Motor neuron (in vitro differentiated cells): ENCODE results near the gene FGR. TPM values are rescaled to one million over a fixed set of nuclear protein-coding genes. Genes with fewer than 3 reads are reported as not detected.
"Not testable (repeated sequence)": the region's sequence is repeated elsewhere in the genome, so short reads cannot be mapped to it uniquely, and the experiment has no call there.

Source experiments
- ATAC-seq, 8 experiments: fragments of 200-7000 bp; cut with Tn5 transposase; replicated peaks in 6 of 8; 2 replicates each; pipeline ENCODE4 v1.8.0; 2021; ENCODE audit warnings: mild to moderate bottlenecking in 8 of 8, moderate library complexity in 8 of 8
- H3K27ac ChIP-seq, 2 donors: fragments of 250-450 bp; sonication (Bioruptor Pico); 2 replicates each; pipeline ENCODE4 v1.9.0; 2021; ENCODE audit warnings: antibody characterized with exemption in 2 of 2, mild to moderate bottlenecking in 2 of 2, moderate library complexity in 1 of 2
- H3K4me1 ChIP-seq, 2 donors: fragments of 250-450 bp; sonication (Bioruptor Pico); replicated peaks in 1 of 2; 2 replicates each; pipeline ENCODE4 v1.6.1; 2021; ENCODE audit warnings: antibody characterized with exemption in 2 of 2, mild to moderate bottlenecking in 2 of 2, moderate library complexity in 1 of 2
- H3K4me3 ChIP-seq, 5 donors: fragments of 250-450 bp; sonication (Bioruptor Pico); 2 replicates each; pipeline ENCODE4 v1.9.0; 2021; ENCODE audit warnings: antibody characterized with exemption in 5 of 5, mild to moderate bottlenecking in 5 of 5, moderate library complexity in 4 of 5
- WGBS, 10 experiments: fragments of 450-650 bp; shearing (Covaris generic); methylation state at CpG; one replicate each; pipeline ENCODE4 v1.0.0; 2022; 5-methylcytosine and 5-hydroxymethylcytosine counted together
- in situ Hi-C, 9 experiments: fragments of 400-800 bp; cut with MboI; loops; one replicate each; pipeline ENCODE4 v1.15.0; 2021; ENCODE audit warnings: low sequenced_read_pairs in 9 of 9, low pct_unique_long_range_greater_than_20kb in 2 of 9; ENCODE audit not compliant: unreplicated experiment in 9 of 9
- total RNA-seq, 8 experiments: library from RNA; unstranded; fragments of 300-600 nt; gene quantifications; 2 replicates each; pipeline versions ENCODE4 v1.2.3 to v1.2.4, GENCODE V29; 2022

Gene FGR
- under 1 TPM in 5 of 8 experiments, not detected in 3; 0.08 to 0.71 (median 0.18) TPM for total RNA-seq

DNA sequence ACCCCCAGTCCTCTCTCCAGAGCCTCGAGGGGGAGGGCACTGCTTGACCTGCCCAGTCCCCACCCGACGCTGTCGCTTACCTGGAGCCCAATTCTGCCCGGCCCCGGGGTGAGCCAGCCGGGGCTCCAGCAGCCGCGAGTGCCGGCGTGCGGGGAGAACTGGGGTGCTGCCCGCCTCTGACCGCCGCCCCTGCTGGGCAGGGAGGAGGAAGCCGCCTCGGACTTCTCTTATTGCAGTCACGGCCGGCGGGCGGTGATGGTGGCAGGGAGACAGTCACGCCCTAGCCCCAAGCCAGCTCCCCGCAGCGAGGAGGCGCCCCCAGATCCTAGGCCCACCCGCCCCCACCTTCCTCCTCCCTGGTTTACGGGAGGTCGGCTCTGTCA is at the start of gene FGR:
FGR (minus strand) TSS at position 201 of the 383 bp plus-strand sequence. CDS start 11,269 bp downstream, outside the sequence.
- no peak for ATAC-seq
- WGBS, 10 experiments, result 60 to 100% (median 76%) methylated on average over 1 to 9 of the region's 28 CpGs; no CpG with 5 or more reads in 6 of the 10 experiments
- Histone ChIP-seq H3K27ac (no peak within 1 kb of the TSS), H3K4me3 (peak within 1 kb of the TSS in 2 of 5 donors; percentile 7 to 12), H3K4me1 (peaks cover 0 to 12% of the 10 kb centered on the region in 2 donors)
- in situ Hi-C loops, result loop anchor here in 1 of 9 experiments (25.0 kb wide), 1 partner anchor 223 kb away; no protein-coding TSS in a partner anchor

DNA sequence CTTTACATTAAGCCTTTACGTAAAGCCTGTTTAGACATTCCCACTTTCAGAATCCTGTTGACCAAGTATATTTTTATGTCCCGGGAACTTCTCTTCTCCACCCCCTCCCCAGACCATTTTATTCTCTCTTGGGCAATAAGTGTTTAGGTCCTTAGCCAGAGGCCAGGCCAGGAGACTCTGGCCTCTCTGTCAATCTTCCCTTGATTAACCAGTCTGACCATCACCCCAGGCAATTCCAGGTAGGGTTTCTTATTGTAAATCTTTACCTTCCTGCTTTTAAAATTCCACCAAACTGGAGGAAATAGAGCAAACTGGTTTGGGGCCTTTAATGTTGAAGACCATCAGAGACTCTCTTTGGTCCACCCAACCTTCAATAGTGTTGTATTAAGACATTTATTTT is 49.2 kb upstream of the FGR start:
- WGBS, 10 experiments, result 0 to 100% (median 93%) methylated on average over 1 to 2 of the region's 2 CpGs; no CpG with 5 or more reads in 2 of the 10 experiments
- no peak for ATAC-seq
- in situ Hi-C loops, result no loop called here
- no peak overlapping the region for H3K27ac ChIP-seq
- H3K4me3 ChIP-seq, result no peak overlapping the region
- H3K4me1 ChIP-seq, result no peaks in the 10 kb centered on the region

DNA sequence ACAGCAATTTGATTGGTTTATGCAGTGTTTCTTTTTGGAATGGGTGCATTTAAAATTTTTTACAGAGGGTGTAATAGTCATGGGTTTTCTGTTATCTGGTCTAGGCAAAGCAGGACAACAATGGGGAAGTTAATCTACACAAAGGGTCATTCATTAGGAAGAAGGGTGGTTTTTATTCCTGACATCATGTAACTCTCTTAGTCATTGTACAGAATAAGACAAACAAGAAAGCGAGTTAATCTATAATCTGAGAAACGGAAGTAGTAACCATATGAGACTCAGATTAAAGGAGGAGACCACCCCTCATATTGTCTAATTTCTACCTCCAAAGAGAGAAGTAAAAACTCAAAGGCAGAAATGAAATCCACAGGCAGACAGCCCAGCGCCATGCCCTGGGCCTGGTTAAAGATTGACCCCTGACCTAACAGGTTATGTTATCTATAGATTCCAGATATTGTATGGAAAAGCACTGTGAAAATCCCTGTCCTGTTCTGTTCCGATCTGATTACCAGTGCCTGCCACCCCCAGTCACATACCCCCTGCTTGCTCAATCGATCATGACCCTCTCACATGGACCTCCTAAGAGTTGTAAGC is 47.5 kb upstream of the FGR start:
- no peak for ATAC-seq
- no peak overlapping the region for H3K4me3 ChIP-seq
- H3K4me1 ChIP-seq, result no peaks in the 10 kb centered on the region
- H3K27ac ChIP-seq, result no peak overlapping the region
- 57 to 100% (median 80%) methylated on average over 1 to 5 of the region's 5 CpGs; no CpG with 5 or more reads in 1 of the 10 experiments for WGBS, 10 experiments
- in situ Hi-C loops, result no loop called here

DNA sequence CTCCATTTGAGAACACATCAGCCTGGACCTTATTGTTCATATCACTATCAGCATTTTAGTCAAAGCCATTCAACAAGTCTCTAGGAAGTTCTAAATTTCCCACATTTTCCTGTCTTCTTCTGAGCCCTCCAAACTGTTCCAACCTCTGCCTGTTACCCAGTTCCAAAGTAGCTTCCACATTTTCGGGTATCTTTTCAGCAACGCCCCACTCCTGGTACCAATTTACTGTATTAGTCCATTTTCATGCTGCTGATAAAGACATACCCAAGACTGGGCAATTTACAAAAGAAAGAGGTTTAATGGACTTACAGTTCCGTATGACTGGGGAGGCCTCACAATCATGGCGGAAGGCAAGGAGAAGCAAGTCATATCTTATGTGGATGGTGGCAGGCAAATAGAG is 46.6 kb upstream of the FGR start:
- 76 to 100% (median 97%) methylated on average over 1 to 4 of the region's 4 CpGs; no CpG with 5 or more reads in 1 of the 10 experiments for WGBS, 10 experiments
- H3K27ac ChIP-seq, in situ Hi-C loops, H3K4me1 ChIP-seq, H3K4me3 ChIP-seq, ATAC-seq: not testable (repeated sequence)

DNA sequence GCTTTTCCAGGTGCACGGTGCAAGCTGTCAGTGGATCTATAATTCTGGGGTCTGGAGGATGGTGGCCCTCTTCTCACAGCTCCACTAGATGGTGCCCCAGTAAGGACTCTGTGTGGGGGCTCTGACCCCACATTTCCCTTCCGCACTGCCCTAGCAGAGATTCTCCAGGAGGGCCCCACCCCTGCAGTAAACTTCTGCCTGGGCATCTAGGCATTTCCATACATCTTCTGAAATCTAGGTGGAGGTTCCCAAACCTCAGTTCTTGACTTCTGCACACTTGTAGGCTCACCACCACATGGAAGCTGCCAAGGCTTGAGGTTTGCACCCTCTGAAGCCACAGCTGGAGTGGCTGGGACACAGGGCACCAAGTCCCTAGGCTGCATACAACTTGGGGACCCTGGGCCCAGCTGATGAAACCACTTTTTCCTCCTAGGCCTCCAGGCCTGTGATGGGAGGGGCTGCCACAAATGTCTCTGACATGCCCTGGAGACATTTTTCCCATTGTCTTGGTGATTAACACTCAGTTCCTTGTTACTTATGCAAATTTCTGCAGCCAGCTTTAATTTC is 45.3 kb upstream of the FGR start:
- H3K27ac ChIP-seq, H3K4me3 ChIP-seq, ATAC-seq, H3K4me1 ChIP-seq, in situ Hi-C loops: not testable (repeated sequence)
- 80 to 100% (median 100%) methylated on average over 1 to 2 of the region's 2 CpGs; no CpG with 5 or more reads in 5 of the 10 experiments for WGBS, 10 experiments

DNA sequence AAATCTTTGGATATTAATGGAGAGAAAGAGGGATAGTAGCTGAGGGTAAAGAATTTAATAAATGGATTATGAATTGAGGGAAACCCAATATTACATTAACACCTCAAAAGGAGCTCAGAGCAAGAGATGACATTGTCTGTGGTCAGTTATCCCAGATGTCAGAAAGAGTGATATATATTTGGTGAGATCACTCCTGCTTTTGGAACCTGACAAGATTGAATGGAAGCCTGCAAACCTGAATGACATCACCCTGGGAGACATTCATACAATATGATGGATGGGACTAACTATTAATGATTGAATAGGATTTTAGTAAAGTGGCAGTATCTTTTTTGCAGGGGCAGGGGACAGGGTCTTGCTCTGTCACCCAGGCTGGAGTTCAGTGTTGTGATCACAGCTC is 43.8 kb upstream of the FGR start:
- Histone ChIP-seq H3K4me1 (no peaks in the 10 kb centered on the region), H3K27ac (no peak overlapping the region), H3K4me3 (no peak overlapping the region)
- in situ Hi-C loops, result no loop called here
- peak in 1 of 8 experiments; percentile 54 for ATAC-seq

DNA sequence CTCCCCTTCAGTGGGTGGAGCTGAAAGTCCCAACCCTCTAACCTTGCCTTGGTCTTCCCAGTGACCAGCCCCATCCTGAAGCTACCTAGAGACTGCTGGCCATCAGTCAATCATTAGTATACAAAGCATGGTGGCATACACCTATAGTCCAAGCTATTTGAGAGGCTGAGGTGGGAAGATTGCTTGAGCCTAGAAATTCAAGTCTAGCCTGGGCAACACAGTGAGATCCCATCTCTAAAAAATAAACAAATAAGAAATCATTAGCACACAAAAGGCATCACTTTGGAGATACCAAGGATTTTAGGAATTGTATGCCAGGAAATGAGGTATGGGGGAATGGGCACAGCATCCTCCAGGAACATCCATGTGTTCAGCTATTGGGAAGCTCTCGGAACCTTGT is 41.4 kb upstream of the FGR start:
- no peaks in the 10 kb centered on the region for H3K4me1 ChIP-seq
- in situ Hi-C loops, result no loop called here
- ATAC-seq, result no peak
- 83 to 100% (median 93%) methylated on average over 1 of the region's 1 CpG; no CpG with 5 or more reads in 6 of the 10 experiments for whole genome bisulfite sequencing, 10 experiments
- H3K4me3 ChIP-seq, result no peak overlapping the region
- H3K27ac ChIP-seq, result no peak overlapping the region

DNA sequence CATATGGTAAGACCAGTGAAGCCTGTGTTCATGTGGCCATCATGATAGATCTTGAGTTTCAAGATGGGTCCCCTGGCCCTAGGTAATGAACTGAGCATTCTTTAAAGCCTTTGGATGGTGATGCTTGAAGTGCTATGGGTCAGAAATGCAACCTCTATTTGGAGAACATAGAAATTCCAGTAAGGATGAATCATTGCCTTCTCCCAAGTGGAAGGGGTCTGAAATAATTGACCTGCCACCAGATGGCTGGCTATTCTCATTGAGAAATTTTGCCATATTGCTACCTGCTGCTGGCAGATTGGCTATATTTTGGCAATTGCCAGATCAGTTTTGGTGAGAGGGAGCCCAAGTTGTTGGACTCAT is 37.7 kb upstream of the FGR start:
- in situ Hi-C loops, result loop anchor here in 1 of 9 experiments (25.0 kb wide), 1 partner anchor 360 kb away; the partner anchor contains the start of gene TMEM222
- peak overlapping the region in 3 of 5 donors; percentile 33 to 35 (median 33) for H3K4me3 ChIP-seq
- H3K4me1 ChIP-seq, result peaks cover 0 to 5% of the 10 kb centered on the region in 2 donors
- no peak for ATAC-seq
- H3K27ac ChIP-seq, result peak overlapping the region in 1 of 2 donors; percentile 4

DNA sequence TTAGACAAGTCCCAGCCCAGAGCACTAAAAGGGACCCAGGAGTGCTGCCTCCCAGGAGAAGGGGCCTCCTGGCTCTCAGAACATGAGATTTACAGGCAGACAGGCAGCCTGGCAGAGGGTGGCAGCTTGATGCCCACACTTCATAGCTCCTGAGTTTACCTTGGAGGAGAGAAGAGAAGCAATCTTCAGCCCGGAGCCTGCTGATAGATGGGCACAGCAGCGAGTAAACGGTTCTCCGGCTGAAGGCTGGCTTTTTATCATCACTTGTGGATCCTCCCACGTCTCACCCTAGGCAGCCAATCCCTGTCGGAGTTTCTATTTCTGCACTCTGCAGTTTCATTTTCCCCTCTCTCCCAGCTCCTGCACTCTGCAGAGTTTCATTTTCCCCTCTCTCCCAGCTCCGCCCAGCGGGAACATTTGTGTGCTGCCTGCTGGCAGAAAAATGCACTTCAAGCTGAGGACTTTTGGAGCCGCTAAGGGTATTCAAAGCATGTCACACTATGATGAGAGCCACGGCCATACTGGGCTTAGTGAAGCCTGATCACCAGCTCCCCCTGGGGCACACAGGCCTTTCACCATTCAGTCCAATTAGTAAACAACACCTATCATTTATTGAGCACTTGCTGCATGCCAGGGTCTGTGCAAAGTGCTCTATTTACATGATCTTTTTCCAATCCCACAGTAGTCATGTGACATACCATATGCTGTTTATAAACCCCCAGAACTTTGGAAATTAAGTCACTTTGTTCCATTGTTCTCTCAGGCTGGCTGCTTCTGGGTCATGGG is 37.2 kb upstream of the FGR start, which contains the start of gene IFI6:
IFI6 (minus strand) TSS at position 229 of the 786 bp plus-strand sequence. CDS start 2,878 bp downstream, outside the sequence.
- ATAC-seq, result peak; percentile 93 to 99 (median 97)
- in situ Hi-C loops, result loop anchor here in 1 of 9 experiments (25.0 kb wide), 1 partner anchor 360 kb away; the partner anchor contains the start of gene TMEM222
- Histone ChIP-seq H3K4me3 (peak within 1 kb of the TSS; percentile 10 to 35 (median 33)), H3K4me1 (peaks cover 0 to 5% of the 10 kb centered on the region in 2 donors), H3K27ac (peak within 1 kb of the TSS in 1 of 2 donors; percentile 41)
- 0% methylated on average over 2 to 10 of the region's 10 CpGs; no CpG with 5 or more reads in 4 of the 10 experiments for WGBS, 10 experiments

DNA sequence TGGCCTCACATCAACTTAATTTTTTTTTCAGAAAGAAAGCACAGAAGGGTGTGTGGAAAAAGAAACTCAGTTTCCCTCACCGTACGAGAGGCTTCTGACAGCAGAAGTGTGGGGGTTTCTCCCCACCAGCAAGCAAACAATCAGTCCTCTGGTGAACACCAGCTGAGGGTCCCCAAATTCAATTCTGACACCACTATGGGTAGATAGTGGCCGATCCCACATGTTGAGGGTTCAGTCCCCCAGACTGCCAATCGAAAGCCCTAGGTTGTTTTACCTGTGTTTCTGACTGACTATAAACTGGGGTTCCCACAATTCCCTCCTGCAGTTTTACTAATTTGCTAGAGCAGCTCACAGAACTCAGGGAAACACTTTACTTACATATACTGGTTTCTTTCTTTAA is 34.9 kb upstream of the FGR start:
- Histone ChIP-seq H3K27ac (no peak overlapping the region), H3K4me3 (no peak overlapping the region), H3K4me1 (peaks cover 0 to 7% of the 10 kb centered on the region in 2 donors)
- WGBS, 10 experiments, result 0 to 100% (median 70%) methylated on average over 1 to 4 of the region's 4 CpGs; no CpG with 5 or more reads in 3 of the 10 experiments
- no peak for ATAC-seq
- in situ Hi-C loops, result loop anchor here in 3 of 9 experiments (10.0 to 25.0 kb wide), 3 partner anchors 55 to 375 kb away; partner anchors contain the start of gene TMEM222 (in 1 of the 3)

DNA sequence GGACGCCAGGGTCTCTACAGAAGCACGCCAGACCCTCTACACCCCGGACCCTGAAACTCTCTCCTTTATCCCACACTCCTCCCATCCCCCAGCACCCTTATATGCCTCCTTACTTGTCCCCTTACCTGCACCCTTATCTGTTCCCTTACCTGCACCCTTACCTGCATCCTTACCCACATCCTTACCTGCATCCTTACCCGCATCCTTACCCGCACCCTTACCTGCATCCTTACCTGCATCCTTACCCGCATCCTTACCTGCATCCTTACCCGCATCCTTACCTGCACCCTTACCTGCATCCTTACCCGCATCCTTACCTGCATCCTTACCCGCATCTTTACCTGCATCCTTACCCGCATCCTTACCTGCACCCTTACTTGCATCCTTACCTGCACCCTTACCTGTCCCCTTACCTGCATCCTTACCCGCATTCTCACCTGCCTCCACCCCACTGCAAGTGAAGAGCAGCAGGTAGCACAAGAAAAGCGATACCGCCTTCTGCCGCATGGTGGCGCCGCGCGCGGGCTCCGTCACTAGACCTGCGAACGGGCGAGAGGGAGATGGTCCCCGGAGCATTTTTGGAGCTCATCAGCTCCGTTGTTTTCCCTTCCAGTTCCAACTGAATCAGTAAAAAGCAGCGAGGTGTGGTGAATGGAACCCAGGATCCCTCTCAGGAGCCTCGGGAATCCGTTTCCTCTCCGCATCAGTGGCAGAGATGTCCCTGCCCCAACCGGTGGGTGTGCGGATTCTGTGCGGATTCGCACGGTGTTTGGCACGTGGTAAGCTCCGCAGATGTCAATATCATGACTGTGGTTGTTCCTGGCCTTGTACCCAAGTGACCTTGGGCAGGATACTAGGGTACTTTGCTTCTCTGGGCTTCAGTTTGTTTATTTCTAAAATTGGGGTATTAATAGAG is 34.1 kb upstream of the FGR start:
- peak in 5 of 8 experiments; percentile 1 to 17 (median 10) for ATAC-seq
- peak overlapping the region; percentile 18 to 29 (median 23) for H3K4me3 ChIP-seq
- WGBS, 10 experiments, result 6 to 60% (median 15%) methylated on average over 3 to 34 of the region's 36 CpGs
- no peak overlapping the region for H3K27ac ChIP-seq
- H3K4me1 ChIP-seq, result peaks cover 0 to 7% of the 10 kb centered on the region in 2 donors
- in situ Hi-C loops, result loop anchor here in 3 of 9 experiments (10.0 to 25.0 kb wide), 3 partner anchors 54 to 374 kb away; partner anchors contain the start of gene TMEM222 (in 1 of the 3)
